ENCODE data around the gene FIGN. TPM values are rescaled to one million over a fixed set of nuclear protein-coding genes. Genes with fewer than 3 reads are reported as not detected.
A peak's percentile ranks its signal among the peaks of the same experiment; 100 is the strongest.

The FIGN gene
- total and polyA plus RNA-seq, 2 of the 13 experiments (the other 11 are each of a cell fraction or from before 2014, with no cell fraction given): 6.6 to 6.7 TPM

GRCh38 chr2:163779970-163780597 is 44.3 kb upstream of the FIGN start:
- H2AFZ ChIP-seq (ENCODE audit: low read length): no peak overlapping the region
- POLR2A ChIA-PET: interaction anchor here (0.6 kb wide), 1 partner anchor 69 kb away, joined by 3 read pairs; no protein-coding TSS in a partner anchor
- BruUV-seq (replicated peaks): no TSS peak
- in situ Hi-C loops (cut with HindIII; ENCODE audit: extremely low pct_ligation_motif_present, low pct_unique_long_range_greater_than_20kb) (no loop called here), intact Hi-C loops (cut with micrococcal nuclease; ENCODE audit: unreplicated experiment) (no loop called here)
- H3K27ac ChIP-seq (ENCODE audit: extremely low read length, insufficient read depth, low read length): no peak overlapping the region
- FAIRE-seq (no peak), ATAC-seq (peak; percentile 33; the same call in 2 of the 3 replicates), DNase-seq (ENCODE audit: low spot score) (peak; percentile 9)
- H3K4me2 ChIP-seq (ENCODE audit: low read depth, low read length): 0 out of 2 replicates have a peak overlapping the region, but pooled peaks have one; percentile 8
- H3K4me3 ChIP-seq (replicated peaks in 1 of 3; ENCODE audit: insufficient read depth in 1 of 3, low read depth in 2 of 3, low read length in 3 of 3): no peak overlapping the region
- H3K4me1 ChIP-seq (ENCODE audit: insufficient read depth, low read length): peaks cover 9% of the 10 kb centered on the region
- H3K79me2 ChIP-seq (ENCODE audit: insufficient read depth, low read length): no peaks in the 10 kb centered on the region
- no peak overlapping the region for H3K9ac ChIP-seq (ENCODE audit: insufficient read depth, low read depth, low read length)
- no peaks in the 10 kb centered on the region for H3K9me3 ChIP-seq (ENCODE audit: low read length)
- no peaks in the 10 kb centered on the region for H4K20me1 ChIP-seq (ENCODE audit: insufficient read depth, low read length)
- no peaks in the 10 kb centered on the region for H3K36me3 ChIP-seq (replicated peaks in 1 of 2; ENCODE audit: control insufficient read depth in 1 of 2, insufficient read depth in 2 of 2, low read length in 2 of 2)
- CTCF ChIA-PET (ENCODE audit: low intra/inter-chr PET ratio, low total read pairs): no interaction called here
- no peak for TF ChIP-seq TERF1 (CRISPR knock-in tag; IDR thresholded peaks at IDR 0.05)
- peak; percentile 22; the same call in 1 of the 2 replicates for TF ChIP-seq ARID5B (CRISPR knock-in tag; IDR thresholded peaks at IDR 0.05)
- TF ChIP-seq ISL2 (CRISPR knock-in tag; IDR thresholded peaks at IDR 0.05): no peak
- TF ChIP-seq ZNF296 (CRISPR knock-in tag; conservative IDR thresholded peaks at IDR 0.05): no peak
- TF ChIP-seq HMG20A (CRISPR knock-in tag; IDR thresholded peaks at IDR 0.05; ENCODE audit: borderline replicate concordance): peak; percentile 44; the same call in 1 of the 2 replicates
- TF ChIP-seq ZNF251 (CRISPR knock-in tag; IDR thresholded peaks at IDR 0.05): no peak
- no peak for TF ChIP-seq ZNF468 (CRISPR knock-in tag; IDR thresholded peaks at IDR 0.05)
- no peak for TF ChIP-seq ZNF790 (CRISPR knock-in tag; IDR thresholded peaks at IDR 0.05; ENCODE audit: borderline replicate concordance)
- no peak for TF ChIP-seq TMF1 (CRISPR knock-in tag; IDR thresholded peaks at IDR 0.05; ENCODE audit: low read depth)
- 17% methylated on average over 6 of the region's 6 CpGs for WGBS (ENCODE audit: low lambda C conversion rate)
- H3K27me3 ChIP-seq (ENCODE audit: control insufficient read depth in 1 of 2, insufficient read depth in 2 of 2, low read length in 2 of 2): no peaks in the 10 kb centered on the region

All from HepG2 (cell line).